Brain pericyte (primary cell): ENCODE results near the gene PRMT7.

Experiments used
- DNase-seq: peaks from one replicate; pipeline ENCODE4 v3.0.0-alpha.2; 2012; ENCODE audit warnings: low read depth, low spot score

Gene PRMT7

DNA sequence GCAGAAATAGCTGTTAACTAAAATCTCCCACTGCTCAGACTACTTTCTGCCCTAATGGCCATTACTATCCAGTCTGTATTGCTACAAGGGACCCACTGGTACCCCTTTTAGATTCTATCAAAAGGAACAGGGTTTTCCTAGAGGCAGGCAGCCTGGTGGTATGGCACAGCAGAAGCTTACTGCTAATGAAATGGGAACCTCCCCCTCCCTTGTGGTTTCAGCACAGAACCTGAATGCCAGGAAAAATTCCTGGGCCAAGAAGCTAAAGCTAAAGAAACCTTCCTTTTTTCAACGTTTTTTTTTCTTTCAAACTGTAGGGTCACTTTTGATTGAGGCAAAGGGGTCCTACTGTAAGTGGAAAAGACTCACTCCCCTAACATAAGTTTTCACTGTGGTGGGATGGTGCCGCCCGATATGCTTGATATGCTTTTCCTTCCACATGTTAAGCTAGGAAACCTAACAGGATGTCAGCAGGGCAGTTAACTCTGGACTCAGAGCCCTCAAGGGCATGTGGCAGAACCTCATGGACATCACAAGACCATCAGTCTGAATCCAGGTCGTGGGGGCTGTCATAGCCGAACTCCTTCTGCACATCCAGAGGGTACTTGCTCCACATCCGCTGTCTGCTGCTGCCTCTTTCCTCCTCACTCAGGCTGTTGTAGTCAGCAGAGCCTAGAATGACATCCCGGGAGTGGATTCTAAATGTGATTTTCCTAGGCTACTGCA lies 9.9 kb upstream of the PRMT7 start:
- no peak for DNase-seq

DNA sequence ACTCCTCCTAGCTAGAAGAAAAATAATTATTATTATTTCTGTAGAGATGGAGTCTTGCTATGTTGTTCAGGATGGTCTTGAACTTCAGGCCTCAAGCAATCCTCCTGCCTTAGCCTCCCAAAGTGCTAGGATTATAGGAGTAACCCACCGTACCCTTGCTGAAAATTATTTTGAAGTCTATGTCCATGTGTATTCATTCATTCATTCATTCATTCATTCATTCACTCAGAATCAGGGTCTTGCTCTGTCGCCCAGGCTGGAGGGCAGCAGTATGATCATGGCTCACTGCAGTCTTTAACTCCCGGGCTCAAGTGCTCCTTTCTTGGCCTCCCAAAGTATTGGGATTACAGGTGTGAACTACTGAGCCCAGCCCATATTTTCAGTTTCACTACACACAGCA lies 4.2 kb upstream of the PRMT7 start:
- no peak for DNase-seq

- DNase-seq = no peak
These were observed 1.0 kb upstream of the PRMT7 start for GRCh38 chr16:68309799-68310198.

DNA sequence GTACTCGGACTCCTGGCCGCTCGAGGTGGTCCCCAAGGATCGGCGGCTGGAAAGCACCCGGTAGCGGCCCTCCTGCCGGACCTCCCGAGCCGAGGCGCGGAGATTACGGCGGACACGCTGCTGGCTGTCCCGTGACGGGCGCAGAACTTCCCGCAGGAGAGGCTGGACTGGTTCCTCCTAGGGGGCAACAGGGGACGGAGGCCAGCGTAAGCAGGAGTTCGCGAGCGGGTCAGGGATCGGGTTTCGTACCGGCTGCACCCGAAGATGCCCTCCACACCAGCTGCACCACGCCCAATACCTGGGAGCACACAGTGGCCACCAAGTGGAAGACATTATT lies 414 bp upstream of the PRMT7 start:
- no peak for DNase-seq

GRCh38 chr16:68313116-68313515 lies 2.3 kb downstream of the PRMT7 start:
- DNase-seq = no peak

DNA sequence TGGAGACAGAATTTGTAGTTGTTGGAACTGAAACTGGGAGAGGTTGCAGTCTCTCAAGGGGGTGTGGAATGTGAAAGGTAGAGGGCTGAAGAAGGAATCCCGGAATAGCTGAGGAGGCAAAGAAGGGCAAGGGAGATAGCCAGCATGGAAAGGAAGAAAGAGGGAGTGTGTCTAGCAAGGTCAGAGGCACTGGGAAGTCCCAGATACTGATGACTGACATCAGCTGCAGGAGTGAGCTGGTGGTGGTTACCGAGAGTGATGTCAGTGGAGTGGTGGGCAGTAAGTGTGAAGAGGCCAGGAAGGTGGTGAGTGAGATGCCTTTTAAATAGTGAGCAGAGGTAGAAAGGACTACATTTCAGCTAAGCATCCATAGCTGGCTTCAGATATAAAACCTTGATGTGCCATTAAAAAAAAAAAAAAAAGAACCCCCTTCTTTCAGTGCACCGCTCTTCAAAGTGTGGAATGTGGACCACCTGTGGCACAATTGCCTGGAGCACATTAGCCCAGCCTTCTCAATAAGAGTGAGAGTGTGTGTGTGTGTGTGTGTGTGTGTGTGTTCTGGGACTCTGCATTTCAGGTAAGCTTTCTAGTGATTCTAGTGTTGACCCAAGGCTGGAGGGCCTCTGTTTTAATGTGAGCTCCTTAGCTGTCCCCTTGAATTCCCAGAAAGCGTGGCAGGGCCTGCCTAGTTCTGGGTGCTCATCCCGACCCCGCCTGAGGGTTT lies 8.5 kb downstream of the PRMT7 start:
- no peak for DNase-seq

DNA sequence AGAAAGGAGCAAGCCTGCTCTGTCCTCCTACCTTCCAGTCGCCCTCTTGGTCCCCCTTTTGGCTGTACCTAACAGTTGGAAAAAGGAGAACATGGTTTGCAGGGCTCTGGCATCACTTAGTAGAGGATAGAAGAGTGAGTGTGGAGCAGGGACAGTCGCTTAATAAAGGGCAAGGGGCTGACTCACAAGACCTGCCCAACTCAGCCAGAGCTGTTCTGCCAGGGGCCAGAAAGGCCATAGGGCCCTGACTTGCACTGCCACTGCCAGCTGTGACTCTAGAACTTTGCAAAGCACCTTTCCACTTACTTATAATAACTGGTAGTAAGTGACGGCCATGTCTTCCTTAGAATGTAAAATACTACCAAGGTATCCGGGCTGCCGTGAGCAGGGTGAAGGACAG lies 13.5 kb downstream of the PRMT7 start:
- no peak for DNase-seq

DNA sequence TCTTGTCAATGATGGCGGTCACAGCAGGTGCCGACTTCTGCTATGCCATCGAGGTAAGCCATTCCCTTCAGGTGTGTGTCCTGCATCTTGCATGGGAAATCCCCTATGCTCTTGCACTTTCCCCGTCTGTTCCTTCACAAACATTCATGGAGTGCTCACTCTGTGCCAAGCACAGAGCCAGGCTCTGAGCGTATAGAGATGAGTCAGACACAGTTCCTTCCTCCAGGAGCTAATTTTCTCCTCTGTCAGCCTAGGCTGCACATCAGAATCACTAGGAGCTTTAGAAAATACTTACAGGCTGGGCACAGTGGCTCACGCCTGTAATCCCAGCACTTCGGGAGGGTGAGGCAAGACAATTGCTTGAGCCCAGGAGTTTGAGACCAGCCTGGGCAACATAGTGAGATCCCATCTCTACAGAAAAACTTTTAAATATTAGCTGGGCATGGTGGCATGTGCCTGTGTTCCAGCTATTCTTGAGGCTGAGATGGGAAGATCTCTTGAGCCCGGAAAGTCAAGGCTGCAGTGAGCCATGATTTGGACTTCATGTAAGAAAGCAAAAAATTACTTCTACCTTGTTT lies 14.1 kb downstream of the PRMT7 start:
- no peak for DNase-seq

GRCh38 chr16:68328151-68328859 lies 17.5 kb downstream of the PRMT7 start:
- DNase-seq = peak; percentile 75

DNA sequence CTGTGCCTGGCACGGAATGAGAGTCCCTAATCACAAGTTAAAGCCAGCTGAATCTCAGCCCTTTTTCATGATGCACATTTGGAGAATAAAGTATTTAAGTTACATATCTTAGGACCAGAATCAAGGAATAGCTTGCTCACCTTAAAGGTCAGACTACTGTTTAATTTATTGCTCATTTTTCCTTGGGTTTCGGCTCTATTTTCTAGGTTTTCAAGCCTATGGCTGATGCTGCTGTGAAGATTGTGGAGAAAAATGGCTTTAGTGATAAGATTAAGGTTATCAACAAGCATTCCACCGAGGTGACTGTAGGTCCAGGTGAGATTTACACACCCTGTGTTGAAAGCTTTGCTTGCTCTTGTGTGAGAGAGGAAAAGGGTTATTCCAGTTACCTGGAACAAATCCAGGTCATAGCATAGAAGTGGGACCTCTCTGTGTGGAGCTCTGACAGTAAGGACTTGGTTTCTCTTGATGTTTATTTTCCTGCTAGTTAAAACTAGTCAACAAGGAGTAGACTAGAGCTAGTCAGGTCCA lies 18.1 kb downstream of the PRMT7 start:
- DNase-seq = no peak

DNA sequence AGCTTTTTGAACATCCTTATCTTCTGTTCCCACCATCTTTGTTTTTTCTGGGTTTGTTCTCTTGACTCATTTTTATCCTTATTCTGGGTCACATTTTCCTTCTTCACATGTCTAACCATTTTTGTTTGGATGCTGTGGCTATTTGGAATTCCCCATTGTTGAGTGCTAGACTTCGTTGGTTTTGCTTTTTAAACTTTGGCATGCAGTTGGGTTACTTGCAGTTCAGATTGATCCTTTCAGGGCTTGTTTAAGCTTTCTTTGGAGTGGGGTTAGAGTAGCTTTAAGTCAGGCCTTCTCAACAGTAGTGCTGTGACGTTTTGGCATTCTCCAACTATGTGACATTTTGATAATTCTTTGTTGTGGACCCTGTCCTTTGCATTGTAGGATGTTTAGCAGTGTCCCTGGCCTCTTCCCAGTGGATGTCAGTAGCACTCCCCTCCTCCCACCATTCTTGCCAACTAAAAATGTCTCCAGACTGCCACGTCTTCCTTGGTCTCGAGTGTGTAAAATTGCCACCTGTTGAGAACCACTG lies 21.1 kb downstream of the PRMT7 start:
- DNase-seq = no peak

DNA sequence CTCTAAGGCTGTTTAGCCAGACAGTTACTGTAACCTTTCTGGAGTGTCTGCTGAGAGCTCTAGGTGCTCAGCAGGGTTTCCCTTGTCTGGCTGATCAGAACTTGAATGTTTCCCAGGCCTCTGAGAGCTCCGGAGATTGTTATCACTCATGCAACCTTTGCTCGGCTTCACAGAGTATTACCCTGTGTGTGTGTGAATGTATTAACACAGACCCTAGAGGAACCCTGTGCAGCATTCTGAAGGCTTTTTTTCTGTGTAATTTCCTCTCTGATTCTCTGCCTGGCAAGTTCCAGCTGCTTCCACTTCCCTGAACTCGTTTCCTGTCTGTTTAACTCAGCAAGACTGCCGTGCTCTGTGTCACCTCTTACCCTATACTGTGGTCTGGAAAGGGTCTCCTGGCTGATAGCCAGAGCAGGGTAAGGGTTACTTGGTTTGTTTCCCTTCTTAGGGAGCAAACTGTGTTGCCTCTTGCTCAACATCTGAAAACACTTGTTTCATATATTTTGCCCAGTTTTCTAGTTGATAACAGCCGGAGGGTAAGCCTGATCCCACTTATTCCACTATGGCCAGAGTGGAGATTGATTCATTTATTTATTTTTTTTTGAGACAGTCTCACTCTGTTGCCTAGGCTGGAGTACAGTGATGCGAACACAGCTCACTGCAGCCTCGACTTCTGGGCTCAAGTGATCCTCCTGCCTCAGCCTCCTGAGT lies 21.7 kb downstream of the PRMT7 start:
- peak; percentile 18 for DNase-seq

GRCh38 chr16:68335175-68335574 lies 24.4 kb downstream of the PRMT7 start:
- no peak for DNase-seq

GRCh38 chr16:68338326-68339119 lies 27.7 kb downstream of the PRMT7 start:
- DNase-seq = no peak

DNA sequence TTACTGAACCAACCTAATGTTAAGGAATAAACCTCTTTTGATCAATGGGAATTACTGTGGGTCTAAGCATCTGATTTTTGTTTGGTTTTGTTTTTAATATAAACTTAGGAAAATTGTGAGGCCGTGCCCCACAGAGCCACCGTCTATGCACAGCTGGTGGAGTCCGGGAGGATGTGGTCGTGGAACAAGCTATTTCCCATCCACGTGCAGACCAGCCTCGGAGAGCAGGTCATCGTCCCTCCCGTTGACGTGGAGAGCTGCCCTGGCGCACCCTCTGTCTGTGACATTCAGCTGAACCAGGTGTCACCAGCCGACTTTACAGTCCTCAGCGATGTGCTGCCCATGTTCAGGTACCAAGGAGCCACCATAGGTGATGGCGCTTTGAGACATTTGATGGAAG lies 28.4 kb downstream of the PRMT7 start:
- DNase-seq = no peak

GRCh38 chr16:68342620-68343019 lies 31.8 kb downstream of the PRMT7 start:
- DNase-seq = no peak

- DNase-seq = no peak
These were observed 32.3 kb downstream of the PRMT7 start for GRCh38 chr16:68343137-68343536.

GRCh38 chr16:68344252-68344651 lies 33.4 kb downstream of the PRMT7 start:
- no peak for DNase-seq

- no peak for DNase-seq
These were observed 34.6 kb downstream of the PRMT7 start for GRCh38 chr16:68345351-68345810.

DNA sequence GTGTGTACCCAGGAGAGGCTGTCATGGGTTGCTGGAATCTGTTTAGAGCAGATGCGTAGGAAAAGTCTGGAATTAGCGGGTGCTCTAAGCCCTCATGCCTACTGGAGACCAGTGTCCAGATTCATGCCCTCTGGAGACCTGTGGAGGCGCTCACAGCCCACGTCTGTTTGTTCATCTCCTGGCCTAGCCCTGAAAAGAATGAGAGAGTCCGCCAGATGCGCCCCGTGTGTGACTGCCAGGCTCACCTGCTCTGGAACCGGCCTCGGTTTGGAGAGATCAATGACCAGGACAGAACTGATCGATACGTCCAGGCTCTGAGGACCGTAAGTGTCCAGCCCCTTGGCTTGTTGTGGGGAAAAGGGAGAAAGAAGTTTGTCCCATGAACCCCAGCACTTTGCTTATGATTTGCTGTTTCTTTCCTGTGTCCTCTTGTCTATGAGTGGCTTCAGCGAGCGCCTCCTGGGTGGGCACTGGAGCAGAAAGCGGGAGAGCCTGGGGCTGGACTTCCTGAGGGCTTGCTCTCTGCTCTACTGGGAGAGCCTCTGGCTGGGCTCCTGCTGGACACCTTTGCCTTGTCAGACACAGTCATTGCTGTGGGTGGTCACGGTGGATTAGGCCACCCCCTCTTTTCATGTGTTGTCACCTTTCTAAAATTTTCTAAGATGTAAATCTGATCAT lies 35.3 kb downstream of the PRMT7 start:
- DNase-seq = no peak
